ENCODE results near the gene SYNPO2.
"Not testable (repeated sequence)": the region's sequence is repeated elsewhere in the genome, so short reads cannot be mapped to it uniquely, and the experiment has no call there.

The SYNPO2 gene

GRCh38 chr4:119067670-119068360 lies 179.2 kb downstream of the SYNPO2 start:
- not testable (repeated sequence) for DNase-seq (ENCODE audit: low read depth in 2 of 2)

GRCh38 chr4:119068529-119068962 lies 179.9 kb downstream of the SYNPO2 start:
- no peak for DNase-seq (ENCODE audit: low read depth in 2 of 2)

- no peak for DNase-seq (ENCODE audit: low read depth in 2 of 2)
These were observed 181.6 kb downstream of the SYNPO2 start for GRCh38 chr4:119070301-119070700.

- no peak for DNase-seq (ENCODE audit: low read depth in 2 of 2)
These were observed 192.3 kb downstream of the SYNPO2 start for GRCh38 chr4:119080721-119081541.

- DNase-seq (ENCODE audit: low read depth in 2 of 2) = no peak
These were observed 192.8 kb downstream of the SYNPO2 start for GRCh38 chr4:119081542-119081859.

GRCh38 chr4:119081943-119082342 lies 193.3 kb downstream of the SYNPO2 start:
- DNase-seq (ENCODE audit: low read depth in 2 of 2) = no peak

GRCh38 chr4:119082661-119083060 lies 194.0 kb downstream of the SYNPO2 start:
- DNase-seq (ENCODE audit: low read depth in 2 of 2) = no peak

GRCh38 chr4:119084513-119084912 lies 195.9 kb downstream of the SYNPO2 start:
- DNase-seq (ENCODE audit: low read depth in 2 of 2) = no peak

- DNase-seq (ENCODE audit: low read depth in 2 of 2) = no peak
These were observed 198.5 kb downstream of the SYNPO2 start for GRCh38 chr4:119087121-119087520.

GRCh38 chr4:119087656-119088055 lies 199.0 kb downstream of the SYNPO2 start:
- no peak for DNase-seq (ENCODE audit: low read depth in 2 of 2)

- no peak for DNase-seq (ENCODE audit: low read depth in 2 of 2)
These were observed 204.6 kb downstream of the SYNPO2 start for GRCh38 chr4:119093042-119093827.

GRCh38 chr4:119097282-119097900 lies 208.7 kb downstream of the SYNPO2 start:
- no peak for DNase-seq (ENCODE audit: low read depth in 2 of 2)

- DNase-seq (ENCODE audit: low read depth in 2 of 2) = no peak
These were observed 209.7 kb downstream of the SYNPO2 start for GRCh38 chr4:119098306-119098705.

- DNase-seq (ENCODE audit: low read depth in 2 of 2) = no peak
These were observed 210.7 kb downstream of the SYNPO2 start for GRCh38 chr4:119099227-119099810.

GRCh38 chr4:119100655-119101054 lies 212.0 kb downstream of the SYNPO2 start:
- no peak for DNase-seq (ENCODE audit: low read depth in 2 of 2)

- DNase-seq (ENCODE audit: low read depth in 2 of 2) = no peak
These were observed 214.6 kb downstream of the SYNPO2 start for GRCh38 chr4:119103263-119103662.

GRCh38 chr4:119104644-119105273 lies 216.1 kb downstream of the SYNPO2 start:
- no peak for DNase-seq (ENCODE audit: low read depth in 2 of 2)

- no peak for DNase-seq (ENCODE audit: low read depth in 2 of 2)
These were observed 217.0 kb downstream of the SYNPO2 start for GRCh38 chr4:119105605-119106004.

- no peak for DNase-seq (ENCODE audit: low read depth in 2 of 2)
These were observed 217.7 kb downstream of the SYNPO2 start for GRCh38 chr4:119106036-119107000.

- no peak for DNase-seq (ENCODE audit: low read depth in 2 of 2)
These were observed 221.5 kb downstream of the SYNPO2 start for GRCh38 chr4:119110121-119110520.

All from stimulated activated CD4-positive, alpha-beta T cell treated with anti-CD3 and anti-CD28 coated beads, Interleukin-12 subunit alpha, Interleukin-12 subunit beta, amount 100 ng/mL, for 24 hours (primary cell).